HG03439 (cell line): ENCODE measurements around the gene NAGK.
"Not testable (repeated sequence)": the region's sequence is repeated elsewhere in the genome, so short reads cannot be mapped to it uniquely, and the experiment has no call there.

ENCODE experiments used
- ATAC-seq: cut with Tn5 transposase; IDR thresholded peaks from one replicate; pipeline ENCODE4 v1.9.1; 2021; ENCODE audit warnings: mild to moderate bottlenecking, moderate library complexity; ENCODE audit not compliant: unreplicated experiment

The NAGK gene

GRCh38 chr2:71103809-71104208, 35.4 kb downstream of the NAGK start:
- ATAC-seq = no peak

GRCh38 chr2:71106463-71106862, 38.0 kb downstream of the NAGK start:
- not testable (repeated sequence) for ATAC-seq

- no peak for ATAC-seq
Observed at GRCh38 chr2:71108091-71108490, 39.6 kb downstream of the NAGK start.

GRCh38 chr2:71113843-71114242, 45.4 kb downstream of the NAGK start:
- no peak for ATAC-seq

- no peak for ATAC-seq
Observed at GRCh38 chr2:71117063-71117462, 48.6 kb downstream of the NAGK start.

GRCh38 chr2:71120195-71120594, 51.7 kb downstream of the NAGK start:
- no peak for ATAC-seq

- no peak for ATAC-seq
Observed at GRCh38 chr2:71121479-71121878, 53.0 kb downstream of the NAGK start.

GRCh38 chr2:71122387-71123298, 54.2 kb downstream of the NAGK start:
- no peak for ATAC-seq

- ATAC-seq = no peak
Observed at GRCh38 chr2:71125506-71126294, 57.3 kb downstream of the NAGK start.

- no peak for ATAC-seq
Observed at GRCh38 chr2:71126957-71127356, 58.5 kb downstream of the NAGK start.
